Stimulated activated naive CD4-positive, alpha-beta T cell (primary cell): ENCODE results near the gene TBC1D22B.
"Not testable (repeated sequence)": the region's sequence is repeated elsewhere in the genome, so short reads cannot be mapped to it uniquely, and the experiment has no call there.

Source experiments
- DNase-seq, 6 experiments: peaks; one replicate each; lab custom pipeline; 2025; lab: John Stamatoyannopoulos, UW

Gene TBC1D22B

GRCh38 chr6:37303091-37303660, 45.6 kb downstream of the TBC1D22B start:
- DNase-seq: no peak

GRCh38 chr6:37303891-37304503, 46.4 kb downstream of the TBC1D22B start:
- no peak for DNase-seq

- DNase-seq: no peak
Measured at GRCh38 chr6:37304766-37305165, 47.2 kb downstream of the TBC1D22B start.

- no peak for DNase-seq
Measured at GRCh38 chr6:37305841-37306425, 48.4 kb downstream of the TBC1D22B start.

GRCh38 chr6:37306624-37307222, 49.2 kb downstream of the TBC1D22B start:
- no peak for DNase-seq

GRCh38 chr6:37307484-37307883, 49.9 kb downstream of the TBC1D22B start:
- DNase-seq: not testable (repeated sequence)

- DNase-seq: no peak
Measured at GRCh38 chr6:37308069-37308815, 50.7 kb downstream of the TBC1D22B start.

GRCh38 chr6:37309046-37309445, 51.5 kb downstream of the TBC1D22B start:
- DNase-seq: no peak

- no peak for DNase-seq
Measured at GRCh38 chr6:37309692-37310091, 52.1 kb downstream of the TBC1D22B start.

- DNase-seq: no peak
Measured at GRCh38 chr6:37310966-37311365, 53.4 kb downstream of the TBC1D22B start.

- DNase-seq: no peak
Measured at GRCh38 chr6:37311741-37312473, 54.3 kb downstream of the TBC1D22B start.

GRCh38 chr6:37313723-37314486, 56.3 kb downstream of the TBC1D22B start:
- DNase-seq: no peak

- DNase-seq: peak in 4 of 6 experiments; percentile 4 to 22 (median 12)
Measured at GRCh38 chr6:37314487-37315156, 57.0 kb downstream of the TBC1D22B start.

GRCh38 chr6:37315157-37315515, 57.6 kb downstream of the TBC1D22B start:
- no peak for DNase-seq

- no peak for DNase-seq
Measured at GRCh38 chr6:37316071-37316470, 58.5 kb downstream of the TBC1D22B start.

- DNase-seq: no peak
Measured at GRCh38 chr6:37317312-37318038, 59.9 kb downstream of the TBC1D22B start.

GRCh38 chr6:37319156-37319555, 61.6 kb downstream of the TBC1D22B start:
- DNase-seq: no peak

- no peak for DNase-seq
Measured at GRCh38 chr6:37319856-37320480, 62.4 kb downstream of the TBC1D22B start.

- no peak for DNase-seq
Measured at GRCh38 chr6:37320646-37321045, 63.1 kb downstream of the TBC1D22B start.
